GM12878 (cell line): ENCODE measurements around the gene ALOX12. TPM values are rescaled to one million over a fixed set of nuclear protein-coding genes. Genes with fewer than 3 reads are reported as not detected.

Experiments
- ATAC-seq: fragments of 200-7000 bp; cut with Tn5 transposase; 3 replicates; pipeline ENCODE4 v1.9.1; 2020; ENCODE audit warnings: mild to moderate bottlenecking, moderate library complexity
- BruUV-seq: library from RNA; stranded (reverse); fragments of 400-500 nt; replicated peaks from 2 replicates; lab custom pipeline; 2021; lab: Mats Ljungman, UMichigan
- CTCF ChIA-PET: fragments of 300-600 bp; sonication (Branson Sonifier 250); formaldehyde crosslinking; extraction: SDS; loops from one replicate; lab custom pipeline; 2021; ENCODE audit warnings: inconsistent platforms; lab: Yijun Ruan, JAX
- POLR2A ChIA-PET: fragments of 350-600 bp; formaldehyde crosslinking; extraction: SDS; loops from one replicate; lab custom pipeline; 2021; ENCODE audit warnings: inconsistent platforms; lab: Charles Lee
- RAD21 ChIA-PET: fragments of 300-600 bp; sonication (Branson Sonifier 250); formaldehyde crosslinking; loops from one replicate; lab custom pipeline; 2023; ENCODE audit warnings: antibody characterized with exemption; ENCODE audit not compliant: unreplicated experiment; lab: Charles Lee
- SMC1A ChIA-PET: fragments of 300-600 bp; sonication (Branson Sonifier 250); formaldehyde crosslinking; loops from one replicate; lab custom pipeline; 2023; ENCODE audit not compliant: unreplicated experiment, uncharacterized antibody; lab: Charles Lee
- DNase-seq: peaks from one replicate; pipeline ENCODE4 v3.0.0-alpha.2; 2011; ENCODE audit warnings: low read depth, low spot score
- FAIRE-seq: peaks from 3 replicates; lab custom pipeline; 2011; peaks lifted over from hg19 to GRCh38; lab: Jason Lieb, UNC
- H2AFZ ChIP-seq: 2 replicates; pipeline ENCODE4 v1.6.0; 2011; ENCODE audit warnings: low read depth, low read length, control low read depth; ENCODE audit not compliant: control insufficient read depth
- H3K27ac ChIP-seq: 2 replicates; pipeline ENCODE4 v1.5.1; 2011; ENCODE audit warnings: control low read depth; ENCODE audit not compliant: control insufficient read depth, insufficient read depth
- H3K27me3 ChIP-seq, 2 experiments: replicated peaks in 1 of 2; 2 replicates each; pipeline versions ENCODE4 v1.6.0 to v1.6.1; 2011; ENCODE audit warnings: low read length in 1 of 2; ENCODE audit not compliant: control insufficient read depth in 2 of 2, insufficient read depth in 2 of 2
- H3K36me3 ChIP-seq, 2 experiments: 2 replicates each; pipeline ENCODE4 v1.5.1; 2011; ENCODE audit warnings: low read length in 1 of 2; ENCODE audit not compliant: control insufficient read depth in 2 of 2, insufficient read depth in 2 of 2
- H3K4me1 ChIP-seq: 2 replicates; pipeline ENCODE4 v1.6.1; 2011; ENCODE audit warnings: mild to moderate bottlenecking, low read length, moderate library complexity, mixed read lengths; ENCODE audit not compliant: control insufficient read depth, insufficient read depth
- H3K4me2 ChIP-seq: 2 replicates; pipeline ENCODE4 v1.6.0; 2011; ENCODE audit warnings: control low read depth; ENCODE audit not compliant: control insufficient read depth, insufficient read depth
- H3K4me3 ChIP-seq: fragments of 200-600 bp; sonication (generic); 2 replicates; pipeline ENCODE4 v1.5.1; 2016
- H3K79me2 ChIP-seq: 2 replicates; pipeline ENCODE4 v1.6.0; 2011; ENCODE audit warnings: low read length; ENCODE audit not compliant: control insufficient read depth, insufficient read depth
- H3K9ac ChIP-seq: 2 replicates; pipeline ENCODE4 v1.8.0; 2011; ENCODE audit warnings: low read length, control low read depth, mixed read lengths; ENCODE audit not compliant: control insufficient read depth, insufficient read depth
- H3K9me3 ChIP-seq: replicated peaks from 3 replicates; pipeline ENCODE4 v1.5.1; 2011; ENCODE audit warnings: mild to moderate bottlenecking, low read length; ENCODE audit not compliant: control insufficient read depth, insufficient read depth
- H4K20me1 ChIP-seq: 2 replicates; pipeline ENCODE4 v1.6.0; 2011; ENCODE audit not compliant: control insufficient read depth, insufficient read depth
- CBFB ChIP-seq: IDR thresholded peaks from 2 replicates; pipeline ENCODE4 v1.6.1; 2016; ENCODE audit warnings: antibody characterized with exemption, low read depth
- IRF4 ChIP-seq: IDR thresholded peaks from 2 replicates; pipeline ENCODE4 v1.6.1; 2011; ENCODE audit warnings: low read depth, low read length
- MEF2A ChIP-seq: IDR thresholded peaks from 2 replicates; pipeline ENCODE4 v1.6.1; 2011; ENCODE audit warnings: low read depth, mild to moderate bottlenecking, low read length, moderate library complexity; ENCODE audit not compliant: insufficient read depth
- MTA3 ChIP-seq: IDR thresholded peaks from 2 replicates; pipeline ENCODE4 v1.6.1; 2012; ENCODE audit warnings: low read length, inconsistent platforms, borderline replicate concordance
- POLR2AphosphoS2 ChIP-seq: IDR thresholded peaks from 2 replicates; pipeline ENCODE4 v1.6.1; 2011; ENCODE audit warnings: low read depth, mild to moderate bottlenecking, low read length, improper control_type of control experiment, moderate library complexity
- RAD21 ChIP-seq: IDR thresholded peaks from 2 replicates; pipeline ENCODE4 v1.6.1; 2011; ENCODE audit warnings: mild to moderate bottlenecking, low read depth, low read length, moderate library complexity; ENCODE audit not compliant: insufficient read depth
- SPI1 ChIP-seq: IDR thresholded peaks from 2 replicates; pipeline ENCODE4 v1.6.1; 2011; ENCODE audit warnings: low read depth, mild to moderate bottlenecking, low read length, moderate library complexity, borderline replicate concordance; ENCODE audit not compliant: insufficient read depth
- STAT3 ChIP-seq: IDR thresholded peaks from 2 replicates; pipeline ENCODE4 v1.6.1; 2011; ENCODE audit warnings: low read depth, low read length, improper control_type of control experiment
- WGBS: methylation state at CpG from one replicate; pipeline ENCODE4 v1.1.6; 2016; ENCODE audit warnings: low lambda C conversion rate; ENCODE audit not compliant: insufficient replicate concordance, insufficient coverage; ENCODE audit errors: missing lambda C conversion rate; 5-methylcytosine and 5-hydroxymethylcytosine counted together
- in situ Hi-C: fragments of 300-500 bp; cut with MboI; formaldehyde crosslinking; loops from 9 replicates; pipeline ENCODE4 v1.14.3; 2018; ENCODE audit warnings: mixed read lengths
- intact Hi-C: fragments of 100-400 bp; cut with micrococcal nuclease; formaldehyde crosslinking; loops from one replicate; pipeline ENCODE4 v1.14.2; 2022; ENCODE audit not compliant: unreplicated experiment
- polyA plus RNA-seq, 11 experiments: library from polyadenylated mRNA; depleted of rRNA in 4 of 11; unstranded in 6 of 11; stranded (reverse) in 5 of 11; fragments of >200 nt; fragmentation: Nextera tagmentation in 4 of 11; fragmentation: Illumina TruSeq in 1 of 11; extraction: Ambion mirVana in 4 of 11; extraction: Trizol in 1 of 11; gene quantifications; 1 replicate in 1 of 11; 2 replicates in 10 of 11; pipeline versions ENCODE4 v1.2.1 to v1.2.3, GENCODE V29; 2011 to 2016; ENCODE audit warnings: inconsistent platforms in 2 of 11, missing spikeins in 2 of 11, low read depth in 1 of 11
- total RNA-seq, 4 experiments: library from RNA; depleted of rRNA in 3 of 4; stranded (reverse); fragments of >200 nt in 3 of 4; fragmentation: Illumina TruSeq in 1 of 4; extraction: Trizol in 1 of 4; gene quantifications; 2 replicates each; pipeline versions ENCODE4 v1.2.1 to v1.2.3, GENCODE V29; 2013 to 2021
- TF ChIP-seq, protein P1 (sequence below): IDR thresholded peaks from 2 replicates; pipeline ENCODE4 v1.6.1; 2011; ENCODE audit warnings: mild to moderate bottlenecking, low read depth, low read length, moderate library complexity; ENCODE audit not compliant: insufficient replicate concordance
- TF ChIP-seq, protein P2 (sequence below): IDR thresholded peaks from 2 replicates; pipeline ENCODE4 v1.6.1; 2012; ENCODE audit warnings: low read depth, low read length, improper control_type of control experiment
- TF ChIP-seq, protein P3 (sequence below): IDR thresholded peaks from 2 replicates; pipeline ENCODE4 v1.6.1; 2012; ENCODE audit warnings: low read depth, low read length, improper control_type of control experiment
- TF ChIP-seq, protein P4 (sequence below): fragments of 150-350 bp; IDR thresholded peaks from 2 replicates; pipeline ENCODE4 v1.6.1; 2016; ENCODE audit warnings: low read depth, low read length
- TF ChIP-seq, protein P5 (sequence below), 3 experiments: IDR thresholded peaks in 2 of 3; conservative IDR thresholded peaks in 1 of 3; 2 replicates each; pipeline ENCODE4 v1.5.1; 2011; ENCODE audit warnings: low read depth in 3 of 3, low read length in 3 of 3, mild to moderate bottlenecking in 3 of 3, control low read depth in 2 of 3, moderate library complexity in 2 of 3, inconsistent platforms in 1 of 3, mixed read lengths in 1 of 3; ENCODE audit not compliant: control insufficient read depth in 2 of 3, insufficient read depth in 1 of 3; ENCODE audit errors: extremely low read depth in 1 of 3
- TF ChIP-seq, protein P6 (sequence below): fragments of 450-650 bp; IDR thresholded peaks from 2 replicates; pipeline ENCODE4 v1.6.1; 2016; ENCODE audit warnings: mild to moderate bottlenecking

Gene ALOX12
- total and polyA plus RNA-seq, 10 of the 15 experiments (the other 5 are each of a cell fraction or from before 2014, with no cell fraction given): 0.23 to 0.82 (median 0.58) TPM; not detected in 6

DNA sequence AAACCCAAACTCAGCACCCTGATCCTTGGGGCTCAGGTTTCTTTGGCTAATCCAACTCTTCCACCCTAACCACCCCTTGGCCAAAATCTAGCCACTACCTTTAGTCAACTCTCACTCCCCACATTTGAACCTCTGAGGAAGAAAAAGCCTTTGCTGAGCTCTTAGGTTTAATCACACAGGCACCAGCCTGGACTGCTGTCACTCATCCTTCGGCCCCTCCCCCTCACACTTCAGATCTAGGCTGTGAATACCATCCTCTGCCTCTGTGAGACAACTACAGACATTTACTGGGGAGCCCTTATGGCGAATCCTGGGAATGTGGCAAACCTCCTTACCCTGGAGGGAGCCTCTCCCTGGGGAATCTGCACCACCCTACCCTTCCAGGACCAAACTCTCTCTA lies 11.3 kb downstream of the ALOX12 start:
- in situ Hi-C loops: loop anchor here (5.0 to 10.0 kb wide), 2 partner anchors 95 to 162 kb away; no protein-coding TSS in a partner anchor
- CTCF ChIA-PET: interaction anchor here (1.0 to 15.9 kb wide), 4 partner anchors 11 to 164 kb away, joined by 4 to 237 read pairs (median 92); a partner anchor contains a TSS
- no peak overlapping the region for H3K4me2 ChIP-seq
- TF ChIP-seq MTA3 (no peak), STAT3 (no peak), SPI1 (no peak), CBFB (no peak), IRF4 (no peak), RAD21 (no peak), POLR2AphosphoS2 (no peak), MEF2A (no peak)
- TF ChIP-seq, protein P1, sequence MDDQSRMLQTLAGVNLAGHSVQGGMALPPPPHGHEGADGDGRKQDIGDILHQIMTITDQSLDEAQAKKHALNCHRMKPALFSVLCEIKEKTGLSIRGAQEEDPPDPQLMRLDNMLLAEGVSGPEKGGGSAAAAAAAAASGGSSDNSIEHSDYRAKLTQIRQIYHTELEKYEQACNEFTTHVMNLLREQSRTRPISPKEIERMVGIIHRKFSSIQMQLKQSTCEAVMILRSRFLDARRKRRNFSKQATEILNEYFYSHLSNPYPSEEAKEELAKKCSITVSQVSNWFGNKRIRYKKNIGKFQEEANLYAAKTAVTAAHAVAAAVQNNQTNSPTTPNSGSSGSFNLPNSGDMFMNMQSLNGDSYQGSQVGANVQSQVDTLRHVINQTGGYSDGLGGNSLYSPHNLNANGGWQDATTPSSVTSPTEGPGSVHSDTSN: peak; percentile 88
- TF ChIP-seq, protein P2, sequence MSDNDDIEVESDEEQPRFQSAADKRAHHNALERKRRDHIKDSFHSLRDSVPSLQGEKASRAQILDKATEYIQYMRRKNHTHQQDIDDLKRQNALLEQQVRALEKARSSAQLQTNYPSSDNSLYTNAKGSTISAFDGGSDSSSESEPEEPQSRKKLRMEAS: no peak
- TF ChIP-seq, protein P3, sequence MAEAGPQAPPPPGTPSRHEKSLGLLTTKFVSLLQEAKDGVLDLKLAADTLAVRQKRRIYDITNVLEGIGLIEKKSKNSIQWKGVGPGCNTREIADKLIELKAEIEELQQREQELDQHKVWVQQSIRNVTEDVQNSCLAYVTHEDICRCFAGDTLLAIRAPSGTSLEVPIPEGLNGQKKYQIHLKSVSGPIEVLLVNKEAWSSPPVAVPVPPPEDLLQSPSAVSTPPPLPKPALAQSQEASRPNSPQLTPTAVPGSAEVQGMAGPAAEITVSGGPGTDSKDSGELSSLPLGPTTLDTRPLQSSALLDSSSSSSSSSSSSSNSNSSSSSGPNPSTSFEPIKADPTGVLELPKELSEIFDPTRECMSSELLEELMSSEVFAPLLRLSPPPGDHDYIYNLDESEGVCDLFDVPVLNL: no peak
- TF ChIP-seq, protein P4, sequence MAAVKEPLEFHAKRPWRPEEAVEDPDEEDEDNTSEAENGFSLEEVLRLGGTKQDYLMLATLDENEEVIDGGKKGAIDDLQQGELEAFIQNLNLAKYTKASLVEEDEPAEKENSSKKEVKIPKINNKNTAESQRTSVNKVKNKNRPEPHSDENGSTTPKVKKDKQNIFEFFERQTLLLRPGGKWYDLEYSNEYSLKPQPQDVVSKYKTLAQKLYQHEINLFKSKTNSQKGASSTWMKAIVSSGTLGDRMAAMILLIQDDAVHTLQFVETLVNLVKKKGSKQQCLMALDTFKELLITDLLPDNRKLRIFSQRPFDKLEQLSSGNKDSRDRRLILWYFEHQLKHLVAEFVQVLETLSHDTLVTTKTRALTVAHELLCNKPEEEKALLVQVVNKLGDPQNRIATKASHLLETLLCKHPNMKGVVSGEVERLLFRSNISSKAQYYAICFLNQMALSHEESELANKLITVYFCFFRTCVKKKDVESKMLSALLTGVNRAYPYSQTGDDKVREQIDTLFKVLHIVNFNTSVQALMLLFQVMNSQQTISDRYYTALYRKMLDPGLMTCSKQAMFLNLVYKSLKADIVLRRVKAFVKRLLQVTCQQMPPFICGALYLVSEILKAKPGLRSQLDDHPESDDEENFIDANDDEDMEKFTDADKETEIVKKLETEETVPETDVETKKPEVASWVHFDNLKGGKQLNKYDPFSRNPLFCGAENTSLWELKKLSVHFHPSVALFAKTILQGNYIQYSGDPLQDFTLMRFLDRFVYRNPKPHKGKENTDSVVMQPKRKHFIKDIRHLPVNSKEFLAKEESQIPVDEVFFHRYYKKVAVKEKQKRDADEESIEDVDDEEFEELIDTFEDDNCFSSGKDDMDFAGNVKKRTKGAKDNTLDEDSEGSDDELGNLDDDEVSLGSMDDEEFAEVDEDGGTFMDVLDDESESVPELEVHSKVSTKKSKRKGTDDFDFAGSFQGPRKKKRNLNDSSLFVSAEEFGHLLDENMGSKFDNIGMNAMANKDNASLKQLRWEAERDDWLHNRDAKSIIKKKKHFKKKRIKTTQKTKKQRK: no peak
- TF ChIP-seq, protein P5, sequence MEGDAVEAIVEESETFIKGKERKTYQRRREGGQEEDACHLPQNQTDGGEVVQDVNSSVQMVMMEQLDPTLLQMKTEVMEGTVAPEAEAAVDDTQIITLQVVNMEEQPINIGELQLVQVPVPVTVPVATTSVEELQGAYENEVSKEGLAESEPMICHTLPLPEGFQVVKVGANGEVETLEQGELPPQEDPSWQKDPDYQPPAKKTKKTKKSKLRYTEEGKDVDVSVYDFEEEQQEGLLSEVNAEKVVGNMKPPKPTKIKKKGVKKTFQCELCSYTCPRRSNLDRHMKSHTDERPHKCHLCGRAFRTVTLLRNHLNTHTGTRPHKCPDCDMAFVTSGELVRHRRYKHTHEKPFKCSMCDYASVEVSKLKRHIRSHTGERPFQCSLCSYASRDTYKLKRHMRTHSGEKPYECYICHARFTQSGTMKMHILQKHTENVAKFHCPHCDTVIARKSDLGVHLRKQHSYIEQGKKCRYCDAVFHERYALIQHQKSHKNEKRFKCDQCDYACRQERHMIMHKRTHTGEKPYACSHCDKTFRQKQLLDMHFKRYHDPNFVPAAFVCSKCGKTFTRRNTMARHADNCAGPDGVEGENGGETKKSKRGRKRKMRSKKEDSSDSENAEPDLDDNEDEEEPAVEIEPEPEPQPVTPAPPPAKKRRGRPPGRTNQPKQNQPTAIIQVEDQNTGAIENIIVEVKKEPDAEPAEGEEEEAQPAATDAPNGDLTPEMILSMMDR (IDR thresholded peaks at IDR 0.05 in 2 of 3, conservative IDR thresholded peaks at IDR 0.05 in 1 of 3; ENCODE audit: control insufficient read depth in 2 of 3, extremely low read depth in 1 of 3, insufficient read depth in 1 of 3, low read depth in 3 of 3, low read length in 3 of 3): no peak
- TF ChIP-seq, protein P6, sequence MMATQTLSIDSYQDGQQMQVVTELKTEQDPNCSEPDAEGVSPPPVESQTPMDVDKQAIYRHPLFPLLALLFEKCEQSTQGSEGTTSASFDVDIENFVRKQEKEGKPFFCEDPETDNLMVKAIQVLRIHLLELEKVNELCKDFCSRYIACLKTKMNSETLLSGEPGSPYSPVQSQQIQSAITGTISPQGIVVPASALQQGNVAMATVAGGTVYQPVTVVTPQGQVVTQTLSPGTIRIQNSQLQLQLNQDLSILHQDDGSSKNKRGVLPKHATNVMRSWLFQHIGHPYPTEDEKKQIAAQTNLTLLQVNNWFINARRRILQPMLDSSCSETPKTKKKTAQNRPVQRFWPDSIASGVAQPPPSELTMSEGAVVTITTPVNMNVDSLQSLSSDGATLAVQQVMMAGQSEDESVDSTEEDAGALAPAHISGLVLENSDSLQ: peak; percentile 96
- H3K27me3 ChIP-seq: no peaks in the 10 kb centered on the region
- no peak overlapping the region for H3K27ac ChIP-seq
- DNase-seq (no peak), ATAC-seq (peak; percentile 54; the same call in 2 of the 3 replicates), FAIRE-seq (no peak)
- H3K36me3 ChIP-seq: peaks cover 1 to 3% of the 10 kb centered on the region in 2 experiments
- peaks cover 27% of the 10 kb centered on the region for H3K79me2 ChIP-seq
- no peaks in the 10 kb centered on the region for H3K9me3 ChIP-seq
- RAD21 ChIA-PET: interaction anchor here (0.6 to 1.8 kb wide), 4 partner anchors 92 to 341 kb away, joined by 3 to 7 read pairs (median 5); no protein-coding TSS in a partner anchor
- H3K9ac ChIP-seq: no peak overlapping the region
- H4K20me1 ChIP-seq: no peaks in the 10 kb centered on the region
- POLR2A ChIA-PET: interaction anchor here (0.7 kb wide), 1 partner anchor 116 kb away, joined by 3 read pairs; no protein-coding TSS in a partner anchor
- SMC1A ChIA-PET: interaction anchor here (1.1 to 1.6 kb wide), 4 partner anchors 13 to 94 kb away, joined by 3 to 6 read pairs (median 4); no protein-coding TSS in a partner anchor
- H2AFZ ChIP-seq: no peak overlapping the region
- no TSS peak for BruUV-seq
- H3K4me3 ChIP-seq: no peak overlapping the region
- 59% methylated on average over 2 of the region's 2 CpGs for WGBS
- H3K4me1 ChIP-seq: 0 out of 2 replicates have a peak, but pooled peaks cover 8% of the 10 kb centered on the region
- intact Hi-C loops: no loop called here
